ENCODE measurements around the gene MADCAM1.

Gene MADCAM1

GRCh38 chr19:496112-496665 lies at the start of gene MADCAM1:
TSS of gene MADCAM1 (plus strand) at chr19:496486. CDS start at chr19:496500, 14 bp downstream.
- ATAC-seq = no peak

GRCh38 chr19:447064-447426 lies 49.2 kb upstream of the MADCAM1 start:
- ATAC-seq = no peak
- no peak for TF ChIP-seq CSRNP3 (CRISPR knock-in tag; IDR thresholded peaks at IDR 0.05)
- TF ChIP-seq RARB (CRISPR knock-in tag; IDR thresholded peaks at IDR 0.05) = no peak
- TF ChIP-seq ZC3H10 (CRISPR knock-in tag; IDR thresholded peaks at IDR 0.05) = no peak
- TF ChIP-seq BACH2 (CRISPR knock-in tag; IDR thresholded peaks at IDR 0.05; ENCODE audit: borderline replicate concordance) = no peak
- no peak for TF ChIP-seq GLIS3 (CRISPR knock-in tag; IDR thresholded peaks at IDR 0.05)
- TF ChIP-seq ARNTL (CRISPR knock-in tag; IDR thresholded peaks at IDR 0.05; ENCODE audit: borderline replicate concordance, low read depth) = no peak
- no peak for TF ChIP-seq ZNF565 (CRISPR knock-in tag; conservative IDR thresholded peaks at IDR 0.05; ENCODE audit: low read depth)
- no peak for TF ChIP-seq ZNF70 (CRISPR knock-in tag; IDR thresholded peaks at IDR 0.05)
- TF ChIP-seq OSR1 (CRISPR knock-in tag; IDR thresholded peaks at IDR 0.05) = no peak
- TF ChIP-seq ISL1 (CRISPR knock-in tag; IDR thresholded peaks at IDR 0.05) = no peak
- TF ChIP-seq ESRRG (CRISPR knock-in tag; IDR thresholded peaks at IDR 0.05) = no peak
- no peak for TF ChIP-seq TOX (CRISPR knock-in tag; IDR thresholded peaks at IDR 0.05; ENCODE audit: borderline replicate concordance)
- no peak for TF ChIP-seq CREB5 (CRISPR knock-in tag; IDR thresholded peaks at IDR 0.05; ENCODE audit: low read depth)
- no peak for TF ChIP-seq ZNF8 (CRISPR knock-in tag; IDR thresholded peaks at IDR 0.05)
- TF ChIP-seq SNAI2 (CRISPR knock-in tag; IDR thresholded peaks at IDR 0.05) = no peak

More at GRCh38 chr19:496112-496665, at the start of gene MADCAM1:
- no peak for TF ChIP-seq TOX (CRISPR knock-in tag; IDR thresholded peaks at IDR 0.05; ENCODE audit: borderline replicate concordance)
- no peak for TF ChIP-seq SNAI2 (CRISPR knock-in tag; IDR thresholded peaks at IDR 0.05)
- TF ChIP-seq CREB5 (CRISPR knock-in tag; IDR thresholded peaks at IDR 0.05; ENCODE audit: low read depth) = no peak
- TF ChIP-seq PPARA (CRISPR knock-in tag; IDR thresholded peaks at IDR 0.05; ENCODE audit: borderline replicate concordance) = no peak
- no peak for TF ChIP-seq RARB (CRISPR knock-in tag; IDR thresholded peaks at IDR 0.05)
- TF ChIP-seq ARNTL (CRISPR knock-in tag; IDR thresholded peaks at IDR 0.05; ENCODE audit: borderline replicate concordance, low read depth) = no peak
- TF ChIP-seq CSRNP3 (CRISPR knock-in tag; IDR thresholded peaks at IDR 0.05) = no peak
- TF ChIP-seq GLIS3 (CRISPR knock-in tag; IDR thresholded peaks at IDR 0.05) = no peak
- no peak for TF ChIP-seq ZC3H10 (CRISPR knock-in tag; IDR thresholded peaks at IDR 0.05)
- TF ChIP-seq BACH2 (CRISPR knock-in tag; IDR thresholded peaks at IDR 0.05; ENCODE audit: borderline replicate concordance) = no peak
- TF ChIP-seq ZNF565 (CRISPR knock-in tag; conservative IDR thresholded peaks at IDR 0.05; ENCODE audit: low read depth) = no peak
- no peak for TF ChIP-seq ZNF70 (CRISPR knock-in tag; IDR thresholded peaks at IDR 0.05)
- TF ChIP-seq ZFP3 (CRISPR knock-in tag; IDR thresholded peaks at IDR 0.05) = no peak
- TF ChIP-seq TCF4 (CRISPR knock-in tag; IDR thresholded peaks at IDR 0.05; ENCODE audit: borderline replicate concordance) = no peak
- no peak for TF ChIP-seq CSDC2 (CRISPR knock-in tag; IDR thresholded peaks at IDR 0.05)
- no peak for TF ChIP-seq TSHZ2 (CRISPR knock-in tag; IDR thresholded peaks at IDR 0.05)
- TF ChIP-seq ZFP30 (CRISPR knock-in tag; IDR thresholded peaks at IDR 0.05) = no peak
- no peak for TF ChIP-seq PATZ1 (CRISPR knock-in tag; IDR thresholded peaks at IDR 0.05; ENCODE audit: borderline replicate concordance)
- no peak for TF ChIP-seq ESRRG (CRISPR knock-in tag; IDR thresholded peaks at IDR 0.05)
